Endodermal cell (in vitro differentiated cells): ENCODE measurements around the gene SEMA5A. TPM values are rescaled to one million over a fixed set of nuclear protein-coding genes. Genes with fewer than 3 reads are reported as not detected.

ENCODE experiments used
- DNase-seq: peaks from one replicate; pipeline ENCODE4 v3.0.0-alpha.2; 2017
- H3K27ac ChIP-seq: 2 replicates; pipeline ENCODE4 v1.5.1; 2013; ENCODE audit warnings: mild to moderate bottlenecking, low read depth, low read length, moderate library complexity
- H3K27me3 ChIP-seq: 2 replicates; pipeline ENCODE4 v1.6.1; 2013; ENCODE audit warnings: mild to moderate bottlenecking, low read length, moderate library complexity; ENCODE audit not compliant: insufficient read depth, control insufficient read depth, poor library complexity, severe bottlenecking
- H3K36me3 ChIP-seq: 2 replicates; pipeline ENCODE4 v1.7.0; 2013; ENCODE audit warnings: mild to moderate bottlenecking, low read length, moderate library complexity; ENCODE audit not compliant: control insufficient read depth, insufficient read depth
- H3K4me1 ChIP-seq: one replicate; pipeline ENCODE4 v1.7.0; 2013; ENCODE audit warnings: low read length; ENCODE audit not compliant: control insufficient read depth, insufficient read depth
- H3K4me3 ChIP-seq: 2 replicates; pipeline ENCODE4 v1.5.1; 2013; ENCODE audit warnings: mild to moderate bottlenecking, low read length, moderate library complexity
- H3K9ac ChIP-seq: 2 replicates; pipeline ENCODE4 v1.6.1; 2013; ENCODE audit warnings: mild to moderate bottlenecking, low read length, moderate library complexity; ENCODE audit not compliant: poor library complexity, severe bottlenecking; ENCODE audit errors: extremely low read depth
- H3K9me3 ChIP-seq: 2 replicates; pipeline ENCODE4 v1.6.1; 2013; ENCODE audit warnings: mild to moderate bottlenecking, low read length, moderate library complexity; ENCODE audit not compliant: control insufficient read depth
- H3K27ac Mint-ChIP-seq: 2 replicates; pipeline ENCODE4 v1.8.0; 2020; ENCODE audit warnings: mixed read lengths
- H3K27me3 Mint-ChIP-seq: 2 replicates; pipeline ENCODE4 v1.8.0; 2021; ENCODE audit warnings: mild to moderate bottlenecking, mixed read lengths; ENCODE audit not compliant: insufficient read depth
- H3K36me3 Mint-ChIP-seq: 2 replicates; pipeline ENCODE4 v1.8.0; 2020; ENCODE audit warnings: low read depth, mixed read lengths
- H3K4me1 Mint-ChIP-seq: 2 replicates; pipeline ENCODE4 v1.8.0; 2020; ENCODE audit warnings: mixed read lengths
- H3K4me3 Mint-ChIP-seq: 2 replicates; pipeline ENCODE4 v1.8.0; 2020; ENCODE audit warnings: mild to moderate bottlenecking, moderate library complexity, mixed read lengths
- H3K9me3 Mint-ChIP-seq: 2 replicates; pipeline ENCODE4 v1.8.0; 2020; ENCODE audit warnings: mild to moderate bottlenecking, mixed read lengths
- CTCF ChIP-seq: fragments of 200-600 bp; sonication (generic); conservative IDR thresholded peaks from 2 replicates; pipeline ENCODE4 v1.5.0; 2021; ENCODE audit warnings: antibody characterized with exemption, mild to moderate bottlenecking
- WGBS, 2 experiments: methylation state at CpG; one replicate each; pipeline versions ENCODE4 v1.1.5 to v1.1.7; 2013; ENCODE audit warnings: missing lambda C conversion rate in 2 of 2, mixed read lengths in 1 of 2; ENCODE audit not compliant: insufficient coverage in 1 of 2, insufficient read length in 1 of 2; 5-methylcytosine and 5-hydroxymethylcytosine counted together
- total RNA-seq, 2 donors: library from RNA; stranded (reverse); fragmentation: NEBNext Ultra II Directional in 1 of 2; extraction: Animal tissue kit (Norgen Biotek cat#: 25700) in 1 of 2; gene quantifications; 2 replicates in 1 of 2; 3 replicates in 1 of 2; pipeline ENCODE4 v1.2.1, GENCODE V29; 2021

The SEMA5A gene
- total RNA-seq, 2 donors from 2014 or later: 46.8 to 77.8 TPM

GRCh38 chr5:9282211-9282610, 263.7 kb downstream of the SEMA5A start:
- Histone ChIP-seq H3K27me3 (no peaks in the 10 kb centered on the region), H3K4me1 (no peaks in the 10 kb centered on the region), H3K9ac (no peak overlapping the region), H3K9me3 (peaks cover 32% of the 10 kb centered on the region), H3K4me3 (no peak overlapping the region), H3K36me3 (peaks cover 29% of the 10 kb centered on the region), H3K27ac (no peak overlapping the region)
- H3K9me3 Mint-ChIP-seq: peaks cover 26% of the 10 kb centered on the region
- no peaks in the 10 kb centered on the region for H3K27me3 Mint-ChIP-seq
- no peaks in the 10 kb centered on the region for H3K4me1 Mint-ChIP-seq
- no peak overlapping the region for H3K27ac Mint-ChIP-seq
- H3K36me3 Mint-ChIP-seq: peaks cover 27% of the 10 kb centered on the region
- TF ChIP-seq CTCF: no peak
- no peak for DNase-seq
- WGBS, 2 experiments: 98 to 100% methylated on average over 1 to 3 of the region's 3 CpGs
- no peak overlapping the region for H3K4me3 Mint-ChIP-seq

GRCh38 chr5:9279774-9280173, 266.1 kb downstream of the SEMA5A start:
- peaks cover 28% of the 10 kb centered on the region for H3K9me3 Mint-ChIP-seq
- Histone ChIP-seq H3K9me3 (peaks cover 36% of the 10 kb centered on the region), H3K4me3 (no peak overlapping the region), H3K36me3 (peaks cover 29% of the 10 kb centered on the region), H3K4me1 (no peaks in the 10 kb centered on the region), H3K9ac (no peak overlapping the region), H3K27me3 (no peaks in the 10 kb centered on the region), H3K27ac (no peak overlapping the region)
- WGBS, 2 experiments: 40 to 67% methylated on average over 1 of the region's 1 CpG
- peaks cover 31% of the 10 kb centered on the region for H3K36me3 Mint-ChIP-seq
- TF ChIP-seq CTCF: no peak
- no peak for DNase-seq
- H3K4me1 Mint-ChIP-seq: no peaks in the 10 kb centered on the region
- H3K27ac Mint-ChIP-seq: no peak overlapping the region
- H3K4me3 Mint-ChIP-seq: no peak overlapping the region
- no peaks in the 10 kb centered on the region for H3K27me3 Mint-ChIP-seq

- H3K27ac ChIP-seq: no peak overlapping the region
- no peak overlapping the region for H3K9ac ChIP-seq
- peaks cover 29% of the 10 kb centered on the region for H3K36me3 ChIP-seq
- peaks cover 36% of the 10 kb centered on the region for H3K9me3 ChIP-seq
- Mint-ChIP-seq H3K36me3 (peaks cover 31% of the 10 kb centered on the region), H3K4me1 (no peaks in the 10 kb centered on the region), H3K9me3 (peaks cover 34% of the 10 kb centered on the region), H3K27me3 (no peaks in the 10 kb centered on the region), H3K27ac (no peak overlapping the region), H3K4me3 (no peak overlapping the region)
- TF ChIP-seq CTCF: no peak
- H3K27me3 ChIP-seq: no peaks in the 10 kb centered on the region
- H3K4me3 ChIP-seq: no peak overlapping the region
- DNase-seq: no peak
- 90 to 93% methylated on average over 2 to 3 of the region's 3 CpGs for WGBS, 2 experiments
- no peaks in the 10 kb centered on the region for H3K4me1 ChIP-seq
Observed at GRCh38 chr5:9278921-9279603, 266.8 kb downstream of the SEMA5A start.
